Suprapubic skin (tissue), 4 donors: Measurements from ENCODE around the gene FEN1. TPM values are rescaled to one million over a fixed set of nuclear protein-coding genes. Genes with fewer than 3 reads are reported as not detected.

Source experiments
- DNase-seq, 2 donors: peaks; one replicate each; pipeline ENCODE4 v3.0.0-alpha.2; 2019; ENCODE audit warnings: low spot score in 2 of 2
- H3K27ac ChIP-seq: fragments of 200-600 bp; sonication (generic); one replicate; pipeline ENCODE4 v1.5.1; 2019
- H3K27me3 ChIP-seq: fragments of 200-600 bp; sonication (generic); one replicate; pipeline ENCODE4 v1.5.1; 2019
- H3K36me3 ChIP-seq: fragments of 200-600 bp; sonication (generic); one replicate; pipeline ENCODE4 v1.5.1; 2019
- H3K4me1 ChIP-seq: fragments of 200-600 bp; sonication (generic); one replicate; pipeline ENCODE4 v1.5.1; 2019
- H3K4me3 ChIP-seq: fragments of 200-600 bp; sonication (generic); one replicate; pipeline ENCODE4 v1.5.1; 2019; ENCODE audit warnings: mild to moderate bottlenecking
- H3K9me3 ChIP-seq: fragments of 200-600 bp; sonication (generic); one replicate; pipeline ENCODE4 v1.5.1; 2019
- CTCF ChIP-seq, 2 donors: fragments of 200-600 bp in 1 of 2; fragments of 450-650 bp in 1 of 2; sonication (generic) in 1 of 2; IDR thresholded peaks; one replicate each; pipeline ENCODE4 v1.5.1; 2016 to 2019; ENCODE audit warnings: antibody characterized with exemption in 2 of 2, mild to moderate bottlenecking in 1 of 2, moderate library complexity in 1 of 2
- EP300 ChIP-seq: sonication (generic); formaldehyde crosslinking; IDR thresholded peaks from one replicate; pipeline ENCODE4 v1.6.1; 2017; ENCODE audit warnings: antibody characterized with exemption
- POLR2A ChIP-seq, 2 donors: fragments of 450-650 bp; IDR thresholded peaks; one replicate each; pipeline ENCODE4 v1.6.1; 2017; ENCODE audit warnings: antibody characterized with exemption in 2 of 2, mild to moderate bottlenecking in 2 of 2, moderate library complexity in 2 of 2
- POLR2AphosphoS5 ChIP-seq, 3 donors: sonication (generic); formaldehyde crosslinking; IDR thresholded peaks; one replicate each; pipeline ENCODE4 v1.6.1; 2017; ENCODE audit warnings: antibody characterized with exemption in 3 of 3
- WGBS: methylation state at CpG from one replicate; pipeline ENCODE4 v1.1.5; 2018; 5-methylcytosine and 5-hydroxymethylcytosine counted together
- total RNA-seq, 4 donors: library from RNA; depleted of rRNA; stranded (reverse); fragments of >200 nt; gene quantifications; one replicate each; pipeline ENCODE4 v1.1.0, GENCODE V29; 2016

FEN1 gene
- total RNA-seq, 4 donors from 2014 or later: 6.9 to 14.0 (median 9.2) TPM

- TF ChIP-seq POLR2A (IDR thresholded peaks at IDR 0.05): no peak
- H3K36me3 ChIP-seq: no peaks in the 10 kb centered on the region
- H3K27me3 ChIP-seq: peaks cover 51% of the 10 kb centered on the region
- WGBS: 45% methylated on average over 16 of the region's 23 CpGs
- H3K27ac ChIP-seq: no peak overlapping the region
- DNase-seq: no peak
- H3K9me3 ChIP-seq: no peaks in the 10 kb centered on the region
- no peak overlapping the region for H3K4me3 ChIP-seq
- H3K4me1 ChIP-seq: no peaks in the 10 kb centered on the region
Measured at GRCh38 chr11:61763930-61764605, 28.6 kb upstream of the FEN1 start.

- no peak for DNase-seq
- Histone ChIP-seq H3K36me3 (no peaks in the 10 kb centered on the region), H3K9me3 (no peaks in the 10 kb centered on the region), H3K27ac (no peak overlapping the region), H3K4me3 (no peak overlapping the region), H3K27me3 (peaks cover 51% of the 10 kb centered on the region), H3K4me1 (no peaks in the 10 kb centered on the region)
- WGBS: 70% methylated on average over 9 of the region's 22 CpGs
- TF ChIP-seq EP300 (no peak), CTCF (IDR thresholded peaks at IDR 0.05) (no peak)
Measured at GRCh38 chr11:61764606-61765260, 28.0 kb upstream of the FEN1 start.

GRCh38 chr11:61765550-61766253 is 27.0 kb upstream of the FEN1 start:
- H3K27ac ChIP-seq: no peak overlapping the region
- WGBS: 83% methylated on average over 16 of the region's 26 CpGs
- no peaks in the 10 kb centered on the region for H3K9me3 ChIP-seq
- H3K27me3 ChIP-seq: peaks cover 41% of the 10 kb centered on the region
- no peaks in the 10 kb centered on the region for H3K4me1 ChIP-seq
- TF ChIP-seq CTCF (IDR thresholded peaks at IDR 0.05): no peak
- no peak for TF ChIP-seq EP300
- TF ChIP-seq POLR2AphosphoS5 (IDR thresholded peaks at IDR 0.05): no peak
- no peak for TF ChIP-seq POLR2A (IDR thresholded peaks at IDR 0.05)
- H3K4me3 ChIP-seq: no peak overlapping the region
- H3K36me3 ChIP-seq: no peaks in the 10 kb centered on the region
- no peak for DNase-seq

GRCh38 chr11:61766353-61766841 is 26.3 kb upstream of the FEN1 start:
- DNase-seq: no peak
- Histone ChIP-seq H3K9me3 (no peaks in the 10 kb centered on the region), H3K4me1 (no peaks in the 10 kb centered on the region), H3K27ac (no peak overlapping the region), H3K36me3 (no peaks in the 10 kb centered on the region), H3K27me3 (peaks cover 34% of the 10 kb centered on the region), H3K4me3 (no peak overlapping the region)
- TF ChIP-seq POLR2AphosphoS5 (IDR thresholded peaks at IDR 0.05) (no peak), EP300 (no peak), CTCF (IDR thresholded peaks at IDR 0.05) (no peak), POLR2A (IDR thresholded peaks at IDR 0.05) (no peak)
- 77% methylated on average over 8 of the region's 13 CpGs for WGBS

- no peak overlapping the region for H3K27ac ChIP-seq
- TF ChIP-seq POLR2A (IDR thresholded peaks at IDR 0.05) (no peak), CTCF (IDR thresholded peaks at IDR 0.05) (no peak), EP300 (no peak), POLR2AphosphoS5 (IDR thresholded peaks at IDR 0.05) (no peak)
- no peaks in the 10 kb centered on the region for H3K9me3 ChIP-seq
- H3K4me3 ChIP-seq: no peak overlapping the region
- WGBS: 74% methylated on average over 9 of the region's 11 CpGs
- H3K36me3 ChIP-seq: no peaks in the 10 kb centered on the region
- peaks cover 14% of the 10 kb centered on the region for H3K27me3 ChIP-seq
- no peaks in the 10 kb centered on the region for H3K4me1 ChIP-seq
- DNase-seq: no peak
Measured at GRCh38 chr11:61768376-61769076, 24.2 kb upstream of the FEN1 start.
